Astrocyte (in vitro differentiated cells and primary cell): ENCODE results near the gene BTBD16. TPM values are rescaled to one million over a fixed set of nuclear protein-coding genes. Genes with fewer than 3 reads are reported as not detected.

Experiments
- DNase-seq: peaks from one replicate; pipeline ENCODE4 v3.0.0-alpha.2; 2010; ENCODE audit warnings: low read depth
- FAIRE-seq: peaks from 2 replicates; lab custom pipeline; 2011; peaks lifted over from hg19 to GRCh38; lab: Jason Lieb, UNC
- H2AFZ ChIP-seq: 2 replicates; pipeline ENCODE4 v1.6.0; 2012; ENCODE audit warnings: low read depth, low read length, inconsistent platforms
- H3K27ac ChIP-seq: 2 replicates; pipeline ENCODE4 v1.5.1; 2011; ENCODE audit warnings: low read depth, low read length, inconsistent platforms
- H3K27me3 ChIP-seq: 2 replicates; pipeline ENCODE4 v1.6.0; 2011; ENCODE audit warnings: low read length, inconsistent platforms; ENCODE audit not compliant: insufficient read depth
- H3K36me3 ChIP-seq: 2 replicates; pipeline ENCODE4 v1.5.1; 2011; ENCODE audit warnings: low read length, inconsistent platforms; ENCODE audit not compliant: insufficient read depth
- H3K4me1 ChIP-seq: 2 replicates; pipeline ENCODE4 v1.5.1; 2011; ENCODE audit warnings: low read length, inconsistent platforms; ENCODE audit not compliant: insufficient read depth
- H3K4me2 ChIP-seq: 2 replicates; pipeline ENCODE4 v1.6.0; 2012; ENCODE audit warnings: low read length, inconsistent platforms
- H3K4me3 ChIP-seq: 2 replicates; pipeline ENCODE4 v1.5.1; 2011; ENCODE audit warnings: low read depth, mild to moderate bottlenecking, low read length, inconsistent platforms; ENCODE audit not compliant: insufficient read depth
- H3K79me2 ChIP-seq: 2 replicates; pipeline ENCODE4 v1.6.0; 2012; ENCODE audit warnings: mild to moderate bottlenecking, low read length, inconsistent platforms; ENCODE audit not compliant: insufficient read depth
- H3K9ac ChIP-seq: 2 replicates; pipeline ENCODE4 v1.6.0; 2012; ENCODE audit warnings: mild to moderate bottlenecking, low read length, inconsistent platforms
- H3K9me3 ChIP-seq: 2 replicates; pipeline ENCODE4 v1.5.1; 2012; ENCODE audit warnings: low read depth, mild to moderate bottlenecking, low read length, inconsistent platforms; ENCODE audit not compliant: insufficient read depth
- H4K20me1 ChIP-seq: 2 replicates; pipeline ENCODE4 v1.6.0; 2012; ENCODE audit warnings: low read length, inconsistent platforms; ENCODE audit not compliant: insufficient read depth
- H3K27ac Mint-ChIP-seq: one replicate; pipeline ENCODE4 v1.8.0; 2021; ENCODE audit warnings: mild to moderate bottlenecking, mixed read lengths; ENCODE audit not compliant: unreplicated experiment
- H3K27me3 Mint-ChIP-seq: one replicate; pipeline ENCODE4 v1.8.0; 2021; ENCODE audit warnings: low read depth, mixed read lengths; ENCODE audit not compliant: unreplicated experiment
- H3K36me3 Mint-ChIP-seq: one replicate; pipeline ENCODE4 v1.8.0; 2021; ENCODE audit warnings: low read depth, mixed read lengths; ENCODE audit not compliant: unreplicated experiment
- H3K4me1 Mint-ChIP-seq: one replicate; pipeline ENCODE4 v1.8.0; 2021; ENCODE audit warnings: low read depth, mixed read lengths; ENCODE audit not compliant: unreplicated experiment
- H3K4me3 Mint-ChIP-seq: one replicate; pipeline ENCODE4 v1.8.0; 2021; ENCODE audit warnings: mild to moderate bottlenecking, moderate library complexity, mixed read lengths; ENCODE audit not compliant: unreplicated experiment
- H3K9me3 Mint-ChIP-seq: one replicate; pipeline ENCODE4 v1.8.0; 2021; ENCODE audit warnings: mild to moderate bottlenecking, mixed read lengths; ENCODE audit not compliant: unreplicated experiment
- CTCF ChIP-seq: IDR thresholded peaks from 2 replicates; pipeline ENCODE4 v1.5.1; 2011; ENCODE audit warnings: low read depth, mild to moderate bottlenecking, inconsistent platforms, low read length, moderate library complexity; ENCODE audit not compliant: insufficient read depth
- EZH2 ChIP-seq: IDR thresholded peaks from 2 replicates; pipeline ENCODE4 v1.6.1; 2012; ENCODE audit warnings: mild to moderate bottlenecking, low read length, inconsistent platforms; ENCODE audit not compliant: insufficient read depth
- total RNA-seq: library from RNA; stranded (reverse); gene quantifications from 2 replicates; pipeline ENCODE4 v1.2.1, GENCODE V29; 2021

Gene BTBD16
- total RNA-seq, 1 donor from 2014 or later: not detected

- TF ChIP-seq EZH2: no peak
- TF ChIP-seq CTCF: peak; percentile 82
- DNase-seq (peak; percentile 14), FAIRE-seq (no peak)
- H3K4me3 ChIP-seq: no peak overlapping the region
- H3K36me3 ChIP-seq: no peaks in the 10 kb centered on the region
- peaks cover 6% of the 10 kb centered on the region for H3K4me1 Mint-ChIP-seq
- H3K9me3 ChIP-seq: peaks cover 4% of the 10 kb centered on the region
- no peak overlapping the region for H2AFZ ChIP-seq
- peaks cover 4% of the 10 kb centered on the region for H3K4me1 ChIP-seq
- no peak overlapping the region for H3K4me2 ChIP-seq
- no peak overlapping the region for H3K4me3 Mint-ChIP-seq
- H3K79me2 ChIP-seq: no peaks in the 10 kb centered on the region
- no peaks in the 10 kb centered on the region for H3K9me3 Mint-ChIP-seq
- H3K27ac ChIP-seq: no peak overlapping the region
- no peaks in the 10 kb centered on the region for H4K20me1 ChIP-seq
- H3K9ac ChIP-seq: no peak overlapping the region
- no peaks in the 10 kb centered on the region for H3K36me3 Mint-ChIP-seq
- no peak overlapping the region for H3K27ac Mint-ChIP-seq
- no peaks in the 10 kb centered on the region for H3K27me3 ChIP-seq
- H3K27me3 Mint-ChIP-seq: peaks cover 2% of the 10 kb centered on the region
Measured at GRCh38 chr10:122342293-122343134, 71.4 kb downstream of the BTBD16 start.

DNA sequence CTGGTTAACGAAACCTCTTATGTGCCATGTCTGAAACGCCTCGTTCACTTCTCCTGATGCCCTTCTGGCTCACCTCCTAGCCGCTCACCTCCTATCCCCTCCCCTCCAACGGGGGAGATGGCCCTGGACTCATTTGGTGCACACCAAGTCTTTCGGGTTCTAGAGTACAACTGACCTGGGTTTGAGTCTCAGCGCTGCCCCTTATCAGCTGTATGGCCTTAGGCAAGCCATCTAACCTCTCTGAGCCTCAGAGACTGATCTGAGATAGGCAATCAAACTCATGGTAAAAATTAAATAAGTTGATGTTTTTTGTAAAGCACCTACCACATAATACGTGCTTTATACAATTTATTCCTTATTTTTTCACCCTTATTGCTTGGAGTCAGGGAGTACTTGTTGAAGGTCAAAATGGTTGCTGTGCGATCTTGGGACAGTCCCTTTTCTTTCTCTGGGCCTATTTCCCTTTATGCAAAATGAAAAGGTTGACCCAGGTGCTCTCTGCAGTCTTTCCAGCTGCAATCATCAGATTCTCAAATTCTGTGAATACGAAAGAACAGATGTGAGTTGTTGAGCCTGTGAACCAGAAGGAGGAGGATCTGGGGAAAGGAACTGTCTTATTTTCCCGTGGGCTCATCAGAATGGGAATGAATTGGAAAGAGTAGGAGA, 72.2 kb downstream of the BTBD16 start:
- H3K27me3 ChIP-seq: no peaks in the 10 kb centered on the region
- Mint-ChIP-seq H3K4me3 (no peak overlapping the region), H3K4me1 (peaks cover 6% of the 10 kb centered on the region), H3K9me3 (no peaks in the 10 kb centered on the region), H3K27ac (no peak overlapping the region), H3K27me3 (peaks cover 2% of the 10 kb centered on the region), H3K36me3 (no peaks in the 10 kb centered on the region)
- H3K79me2 ChIP-seq: no peaks in the 10 kb centered on the region
- no peak overlapping the region for H3K4me3 ChIP-seq
- no peaks in the 10 kb centered on the region for H3K36me3 ChIP-seq
- no peak overlapping the region for H3K27ac ChIP-seq
- no peak overlapping the region for H3K4me2 ChIP-seq
- DNase-seq: no peak
- H3K9me3 ChIP-seq: peaks cover 4% of the 10 kb centered on the region
- no peaks in the 10 kb centered on the region for H4K20me1 ChIP-seq
- no peak for FAIRE-seq
- peaks cover 4% of the 10 kb centered on the region for H3K4me1 ChIP-seq
- H2AFZ ChIP-seq: no peak overlapping the region
- H3K9ac ChIP-seq: no peak overlapping the region
- TF ChIP-seq CTCF (no peak), EZH2 (no peak)
